ENCODE data around the gene RBMX.

DNA sequence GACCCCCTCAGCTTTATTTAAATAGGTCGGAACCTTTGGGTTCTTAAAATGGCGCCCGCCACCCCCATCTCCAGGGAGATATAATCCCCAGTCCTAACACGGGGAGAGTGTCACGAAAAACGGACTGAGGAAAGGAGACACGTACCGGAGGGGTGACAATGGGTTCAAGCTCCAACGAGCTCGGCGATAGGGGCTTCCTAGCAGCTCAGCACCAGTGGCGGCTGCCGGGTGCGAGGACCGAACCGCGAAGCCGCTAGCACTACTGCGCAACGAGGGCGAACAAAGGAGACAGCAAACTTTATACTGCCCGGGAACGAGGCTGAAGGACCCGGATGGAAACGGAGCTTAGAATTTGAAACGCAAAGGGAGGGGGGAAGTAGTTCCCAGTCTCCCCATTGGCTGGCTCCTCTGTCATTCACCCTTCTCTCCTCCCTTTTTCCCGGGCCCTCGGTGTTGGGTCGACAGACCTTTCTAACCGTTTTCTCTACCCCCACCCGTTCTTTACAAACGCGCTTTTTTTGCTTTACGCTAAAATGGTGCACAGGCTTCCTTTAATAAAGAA lies at the start of gene RBMX:
- TF ChIP-seq, protein P1, sequence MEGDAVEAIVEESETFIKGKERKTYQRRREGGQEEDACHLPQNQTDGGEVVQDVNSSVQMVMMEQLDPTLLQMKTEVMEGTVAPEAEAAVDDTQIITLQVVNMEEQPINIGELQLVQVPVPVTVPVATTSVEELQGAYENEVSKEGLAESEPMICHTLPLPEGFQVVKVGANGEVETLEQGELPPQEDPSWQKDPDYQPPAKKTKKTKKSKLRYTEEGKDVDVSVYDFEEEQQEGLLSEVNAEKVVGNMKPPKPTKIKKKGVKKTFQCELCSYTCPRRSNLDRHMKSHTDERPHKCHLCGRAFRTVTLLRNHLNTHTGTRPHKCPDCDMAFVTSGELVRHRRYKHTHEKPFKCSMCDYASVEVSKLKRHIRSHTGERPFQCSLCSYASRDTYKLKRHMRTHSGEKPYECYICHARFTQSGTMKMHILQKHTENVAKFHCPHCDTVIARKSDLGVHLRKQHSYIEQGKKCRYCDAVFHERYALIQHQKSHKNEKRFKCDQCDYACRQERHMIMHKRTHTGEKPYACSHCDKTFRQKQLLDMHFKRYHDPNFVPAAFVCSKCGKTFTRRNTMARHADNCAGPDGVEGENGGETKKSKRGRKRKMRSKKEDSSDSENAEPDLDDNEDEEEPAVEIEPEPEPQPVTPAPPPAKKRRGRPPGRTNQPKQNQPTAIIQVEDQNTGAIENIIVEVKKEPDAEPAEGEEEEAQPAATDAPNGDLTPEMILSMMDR (IDR thresholded peaks at IDR 0.05; ENCODE audit: low read depth, low read length): no peak
- TF ChIP-seq MYC (IDR thresholded peaks at IDR 0.05; ENCODE audit: low read depth, low read length): peak; percentile 84
